HEK293 (cell line): ENCODE data around the gene RELT.

Experiments
- CTCF ChIA-PET: fragments of 350-600 bp; formaldehyde crosslinking; extraction: SDS; loops from one replicate; lab custom pipeline; 2021; ENCODE audit warnings: antibody characterized with exemption; lab: Yijun Ruan, JAX
- POLR2A ChIA-PET: fragments of 300-600 bp; formaldehyde crosslinking; extraction: SDS; loops from one replicate; lab custom pipeline; 2020; ENCODE audit warnings: antibody characterized with exemption, inconsistent platforms; lab: Yijun Ruan, JAX
- H3K27ac ChIP-seq: fragments of 200-500 bp; sonication (Bioruptor generic); 2 replicates; pipeline ENCODE4 v1.5.1; 2014; ENCODE audit warnings: low read depth, low read length, control low read depth, inconsistent platforms; ENCODE audit errors: extremely low read depth
- H3K36me3 ChIP-seq, 2 experiments: fragments of 200-500 bp in 1 of 2; sonication (Bioruptor generic) in 1 of 2; 1 replicate in 1 of 2; 2 replicates in 1 of 2; pipeline ENCODE4 v1.5.1; 2014 to 2017; ENCODE audit warnings: inconsistent platforms in 2 of 2, low read length in 2 of 2; ENCODE audit not compliant: control insufficient read depth in 2 of 2, insufficient read depth in 1 of 2
- H3K4me1 ChIP-seq: fragments of 200-500 bp; sonication (Bioruptor generic); 2 replicates; pipeline ENCODE4 v1.5.1; 2014; ENCODE audit warnings: mild to moderate bottlenecking, low read length, inconsistent platforms; ENCODE audit not compliant: control insufficient read depth, insufficient read depth
- H3K4me3 ChIP-seq: 2 replicates; pipeline ENCODE4 v1.5.1; 2011; ENCODE audit warnings: low read depth, mild to moderate bottlenecking, control low read depth, low read length, moderate library complexity
- H3K9me3 ChIP-seq: fragments of 200-500 bp; sonication (Bioruptor generic); 2 replicates; pipeline ENCODE4 v1.5.1; 2014; ENCODE audit warnings: low read depth, low read length, inconsistent platforms; ENCODE audit not compliant: control insufficient read depth, insufficient read depth
- GLI2 ChIP-seq: fragments of 450-650 bp; formaldehyde crosslinking; IDR thresholded peaks from 2 replicates; pipeline ENCODE4; 2017; ENCODE audit warnings: missing biosample characterization, missing genetic modification characterization, low read depth, borderline replicate concordance
- GLIS2 ChIP-seq: fragments of 450-650 bp; formaldehyde crosslinking; IDR thresholded peaks from 2 replicates; pipeline ENCODE4 v1.5.1; 2016; ENCODE audit warnings: missing biosample characterization, missing genetic modification characterization
- OSR2 ChIP-seq: fragments of 450-650 bp; formaldehyde crosslinking; IDR thresholded peaks from 2 replicates; pipeline ENCODE4 v1.5.1; 2016; ENCODE audit warnings: missing biosample characterization, missing genetic modification characterization
- OVOL3 ChIP-seq: fragments of 450-650 bp; formaldehyde crosslinking; IDR thresholded peaks from 2 replicates; pipeline ENCODE4 v1.5.1; 2016; ENCODE audit warnings: missing biosample characterization, missing genetic modification characterization
- SCRT2 ChIP-seq: fragments of 450-650 bp; formaldehyde crosslinking; IDR thresholded peaks from 2 replicates; pipeline ENCODE4 v1.5.1; 2016; ENCODE audit warnings: missing biosample characterization, missing genetic modification characterization
- ZBTB21 ChIP-seq: fragments of 450-650 bp; formaldehyde crosslinking; IDR thresholded peaks from 2 replicates; pipeline ENCODE4 v1.5.1; 2017; ENCODE audit warnings: missing biosample characterization, missing genetic modification characterization
- ZNF140 ChIP-seq: fragments of 450-650 bp; formaldehyde crosslinking; IDR thresholded peaks from 2 replicates; pipeline ENCODE4 v1.5.1; 2016; ENCODE audit warnings: missing biosample characterization, missing genetic modification characterization
- ZNF155 ChIP-seq: fragments of 450-650 bp; formaldehyde crosslinking; IDR thresholded peaks from 2 replicates; pipeline ENCODE4 v1.5.1; 2016; ENCODE audit warnings: missing biosample characterization, missing genetic modification characterization
- ZNF157 ChIP-seq: fragments of 450-650 bp; formaldehyde crosslinking; IDR thresholded peaks from 2 replicates; pipeline ENCODE4 v1.5.1; 2016; ENCODE audit warnings: missing biosample characterization, missing genetic modification characterization
- ZNF16 ChIP-seq: fragments of 450-650 bp; formaldehyde crosslinking; IDR thresholded peaks from 2 replicates; pipeline ENCODE4 v1.5.1; 2016; ENCODE audit warnings: low read depth, missing biosample characterization, missing genetic modification characterization
- ZNF19 ChIP-seq: fragments of 450-650 bp; formaldehyde crosslinking; IDR thresholded peaks from 2 replicates; pipeline ENCODE4; 2016; ENCODE audit warnings: missing biosample characterization, missing genetic modification characterization, low read depth
- ZNF202 ChIP-seq: fragments of 450-650 bp; formaldehyde crosslinking; IDR thresholded peaks from 2 replicates; pipeline ENCODE4 v1.5.1; 2016; ENCODE audit warnings: missing biosample characterization, missing genetic modification characterization, borderline replicate concordance
- ZNF23 ChIP-seq: fragments of 450-650 bp; formaldehyde crosslinking; IDR thresholded peaks from 2 replicates; pipeline ENCODE4 v1.5.1; 2016; ENCODE audit warnings: missing biosample characterization, missing genetic modification characterization, borderline replicate concordance
- ZNF292 ChIP-seq: fragments of 450-650 bp; formaldehyde crosslinking; IDR thresholded peaks from 2 replicates; pipeline ENCODE4 v1.5.1; 2016; ENCODE audit warnings: low read depth, missing biosample characterization, missing genetic modification characterization, borderline replicate concordance
- ZNF335 ChIP-seq: fragments of 450-650 bp; formaldehyde crosslinking; conservative IDR thresholded peaks from 2 replicates; pipeline ENCODE4 v1.5.1; 2016; ENCODE audit warnings: missing biosample characterization, missing genetic modification characterization
- ZNF350 ChIP-seq: fragments of 450-650 bp; formaldehyde crosslinking; IDR thresholded peaks from 2 replicates; pipeline ENCODE4 v1.5.0; 2017; ENCODE audit warnings: missing biosample characterization, mild to moderate bottlenecking, missing genetic modification characterization
- ZNF394 ChIP-seq: fragments of 450-650 bp; formaldehyde crosslinking; IDR thresholded peaks from 2 replicates; pipeline ENCODE4 v1.5.1; 2016; ENCODE audit warnings: missing biosample characterization, missing genetic modification characterization, mild to moderate bottlenecking, moderate library complexity, borderline replicate concordance
- ZNF416 ChIP-seq: fragments of 450-650 bp; formaldehyde crosslinking; IDR thresholded peaks from 2 replicates; pipeline ENCODE4 v1.5.1; 2016; ENCODE audit warnings: missing biosample characterization, missing genetic modification characterization
- ZNF664 ChIP-seq: fragments of 450-650 bp; formaldehyde crosslinking; IDR thresholded peaks from 2 replicates; pipeline ENCODE4 v1.5.1; 2016; ENCODE audit warnings: missing biosample characterization, missing genetic modification characterization
- ZNF768 ChIP-seq: fragments of 450-650 bp; formaldehyde crosslinking; IDR thresholded peaks from 2 replicates; pipeline ENCODE4 v1.5.1; 2018; ENCODE audit warnings: missing biosample characterization, mild to moderate bottlenecking, missing genetic modification characterization
- ZNF843 ChIP-seq: fragments of 450-650 bp; formaldehyde crosslinking; IDR thresholded peaks from 2 replicates; pipeline ENCODE4 v1.5.1; 2016; ENCODE audit warnings: missing biosample characterization, missing genetic modification characterization
- ZSCAN23 ChIP-seq: fragments of 450-650 bp; formaldehyde crosslinking; IDR thresholded peaks from 2 replicates; pipeline ENCODE4 v1.5.1; 2016; ENCODE audit warnings: missing biosample characterization, missing genetic modification characterization
- TF ChIP-seq, protein P1 (sequence below): fragments of 450-650 bp; formaldehyde crosslinking; IDR thresholded peaks from 2 replicates; pipeline ENCODE4 v1.5.1; 2016; ENCODE audit warnings: missing biosample characterization, missing genetic modification characterization
- TF ChIP-seq, protein P2 (sequence below): fragments of 450-650 bp; formaldehyde crosslinking; IDR thresholded peaks from 2 replicates; pipeline ENCODE4 v1.5.1; 2016; ENCODE audit warnings: missing biosample characterization, missing genetic modification characterization
- TF ChIP-seq, protein P3 (sequence below): IDR thresholded peaks from 2 replicates; pipeline ENCODE4 v1.6.1; 2011; ENCODE audit warnings: mild to moderate bottlenecking, low read depth, low read length, borderline replicate concordance
- TF ChIP-seq, protein P4 (sequence below): fragments of 450-650 bp; formaldehyde crosslinking; IDR thresholded peaks from 2 replicates; pipeline ENCODE4 v1.5.1; 2016; ENCODE audit warnings: missing biosample characterization, missing genetic modification characterization

RELT gene

DNA sequence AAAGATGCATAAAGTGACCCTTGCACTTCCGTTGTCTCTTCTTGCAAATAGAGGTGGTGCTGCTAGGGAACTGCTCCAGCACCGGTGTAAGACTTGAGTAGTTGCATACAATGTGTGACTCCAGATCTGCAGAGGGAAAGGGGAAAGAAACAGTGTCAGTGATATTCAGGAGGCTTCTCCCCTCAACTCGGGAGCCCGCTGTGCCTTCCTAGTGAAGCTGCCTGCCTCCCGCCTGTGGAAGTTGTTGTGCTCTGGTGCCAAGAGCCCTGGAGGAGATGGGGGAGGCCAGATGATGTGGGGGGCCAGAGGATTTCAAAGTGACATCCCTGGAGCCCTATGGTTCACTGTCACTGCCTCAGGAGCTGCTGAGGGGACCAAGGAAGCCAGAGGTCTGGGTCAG is 30.4 kb downstream of the RELT start (continued):
- TF ChIP-seq, protein P1, sequence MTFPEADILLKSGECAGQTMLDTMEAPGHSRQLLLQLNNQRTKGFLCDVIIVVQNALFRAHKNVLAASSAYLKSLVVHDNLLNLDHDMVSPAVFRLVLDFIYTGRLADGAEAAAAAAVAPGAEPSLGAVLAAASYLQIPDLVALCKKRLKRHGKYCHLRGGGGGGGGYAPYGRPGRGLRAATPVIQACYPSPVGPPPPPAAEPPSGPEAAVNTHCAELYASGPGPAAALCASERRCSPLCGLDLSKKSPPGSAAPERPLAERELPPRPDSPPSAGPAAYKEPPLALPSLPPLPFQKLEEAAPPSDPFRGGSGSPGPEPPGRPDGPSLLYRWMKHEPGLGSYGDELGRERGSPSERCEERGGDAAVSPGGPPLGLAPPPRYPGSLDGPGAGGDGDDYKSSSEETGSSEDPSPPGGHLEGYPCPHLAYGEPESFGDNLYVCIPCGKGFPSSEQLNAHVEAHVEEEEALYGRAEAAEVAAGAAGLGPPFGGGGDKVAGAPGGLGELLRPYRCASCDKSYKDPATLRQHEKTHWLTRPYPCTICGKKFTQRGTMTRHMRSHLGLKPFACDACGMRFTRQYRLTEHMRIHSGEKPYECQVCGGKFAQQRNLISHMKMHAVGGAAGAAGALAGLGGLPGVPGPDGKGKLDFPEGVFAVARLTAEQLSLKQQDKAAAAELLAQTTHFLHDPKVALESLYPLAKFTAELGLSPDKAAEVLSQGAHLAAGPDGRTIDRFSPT (tag by site-specific recombination), result no peak
- TF ChIP-seq ZNF202, result no peak

DNA sequence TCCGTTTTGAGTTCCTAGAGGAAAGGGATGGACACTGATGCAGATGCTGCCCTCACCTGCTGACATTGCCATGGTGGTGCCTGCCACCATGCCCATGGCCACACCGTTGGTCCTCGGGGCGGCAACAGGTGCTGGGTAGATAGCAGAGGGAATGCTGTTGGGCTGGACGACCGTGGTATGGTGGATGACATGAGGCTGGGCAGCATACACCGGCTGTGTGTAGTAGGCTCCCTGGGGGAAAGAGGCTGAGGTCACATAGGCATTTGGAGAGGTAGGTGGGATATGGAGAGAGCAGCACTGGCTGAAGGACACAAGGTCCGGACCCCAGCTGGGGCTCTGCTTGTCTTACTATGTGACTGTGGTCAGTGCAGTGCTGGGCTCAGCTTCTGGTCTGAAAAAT is 33.2 kb downstream of the RELT start:
- POLR2A ChIA-PET, result no interaction called here

DNA sequence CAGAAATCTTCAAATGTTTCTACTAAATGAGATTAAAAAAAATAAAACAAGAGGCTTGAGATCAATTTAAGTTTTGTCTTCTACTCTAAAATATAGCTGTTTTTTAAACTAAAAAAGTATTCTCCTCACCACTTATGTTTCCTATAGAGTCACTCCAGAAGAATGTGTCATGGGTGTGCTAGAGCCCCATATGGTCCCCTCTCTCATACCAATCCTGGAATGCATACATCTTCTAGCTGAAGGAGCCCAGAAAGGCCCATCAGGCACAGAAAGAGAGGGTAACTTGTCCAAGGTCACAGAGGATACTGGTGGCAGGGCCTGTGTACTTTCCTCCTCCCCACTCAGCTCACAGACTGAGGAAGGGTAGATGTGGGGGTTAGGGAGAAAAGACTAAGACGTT is 34.4 kb downstream of the RELT start:
- Histone ChIP-seq H3K27ac (no peak overlapping the region), H3K4me1 (no peaks in the 10 kb centered on the region), H3K36me3 (peaks cover 0 to 44% of the 10 kb centered on the region in 2 experiments; a peak in 2 of 3 replicates), H3K9me3 (no peaks in the 10 kb centered on the region), H3K4me3 (no peak overlapping the region)
- POLR2A ChIA-PET, result no interaction called here
- CTCF ChIA-PET, result interaction anchor here (0.5 to 2.3 kb wide), 6 partner anchors 9 to 251 kb away, joined by 3 to 9 read pairs (median 4); no protein-coding TSS in a partner anchor
- no peak for TF ChIP-seq ZNF19
- no peak for TF ChIP-seq ZNF16 (tag by site-specific recombination)
- no peak for TF ChIP-seq ZNF416 (tag by site-specific recombination)
- TF ChIP-seq ZSCAN23, result no peak
- TF ChIP-seq ZBTB21 (tag by site-specific recombination), result no peak
- TF ChIP-seq OVOL3 (tag by site-specific recombination), result no peak
- TF ChIP-seq SCRT2, result no peak
- TF ChIP-seq GLI2, result no peak

More for the DNA sequence above, 33.2 kb downstream of the RELT start:
- peaks cover 0 to 51% of the 10 kb centered on the region in 2 experiments; a peak in 2 of 3 replicates for H3K36me3 ChIP-seq
- H3K4me1 ChIP-seq, result no peaks in the 10 kb centered on the region
- H3K9me3 ChIP-seq, result no peaks in the 10 kb centered on the region
- H3K27ac ChIP-seq, result no peak overlapping the region
- H3K4me3 ChIP-seq, result no peak overlapping the region
- CTCF ChIA-PET, result interaction anchor here (1.4 to 2.3 kb wide), 2 partner anchors 59 to 252 kb away, joined by 6 to 9 read pairs; no protein-coding TSS in a partner anchor
- TF ChIP-seq OSR2 (tag by site-specific recombination) (no peak), SCRT2 (peak; percentile 38)

DNA sequence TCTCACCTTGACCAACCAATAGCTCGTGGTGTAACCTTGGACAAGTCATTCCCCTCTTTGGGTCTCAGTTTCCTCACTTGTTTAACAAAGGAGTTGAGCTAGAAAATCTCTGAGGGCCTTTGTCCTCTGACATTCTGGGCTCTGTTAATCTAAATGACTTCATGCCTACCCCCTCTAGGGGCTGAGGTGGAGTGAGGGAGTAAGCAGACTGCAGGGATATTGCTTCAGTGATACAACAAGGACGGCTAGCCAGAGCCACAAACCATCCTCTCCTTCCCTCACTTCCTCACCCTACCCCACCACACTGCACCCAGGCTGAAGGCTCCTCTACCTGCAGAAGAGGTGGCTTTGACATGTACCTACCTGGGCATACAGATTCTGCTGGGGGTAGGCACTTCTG is 34.8 kb downstream of the RELT start:
- ChIA-PET CTCF (interaction anchor here (0.7 to 2.3 kb wide), 5 partner anchors 9 to 250 kb away, joined by 3 to 9 read pairs (median 5); no protein-coding TSS in a partner anchor), POLR2A (no interaction called here)
- H3K27ac ChIP-seq, result no peak overlapping the region
- no peak overlapping the region for H3K4me3 ChIP-seq
- peaks cover 0 to 42% of the 10 kb centered on the region in 2 experiments; a peak in 2 of 3 replicates for H3K36me3 ChIP-seq
- H3K9me3 ChIP-seq, result no peaks in the 10 kb centered on the region
- H3K4me1 ChIP-seq, result no peaks in the 10 kb centered on the region
- no peak for TF ChIP-seq ZNF843
- TF ChIP-seq ZNF157, result no peak
- TF ChIP-seq ZNF292, result no peak
- no peak for TF ChIP-seq ZNF16 (tag by site-specific recombination)
- no peak for TF ChIP-seq ZNF140 (tag by site-specific recombination)
- TF ChIP-seq ZNF350, result no peak
- TF ChIP-seq, protein P2, sequence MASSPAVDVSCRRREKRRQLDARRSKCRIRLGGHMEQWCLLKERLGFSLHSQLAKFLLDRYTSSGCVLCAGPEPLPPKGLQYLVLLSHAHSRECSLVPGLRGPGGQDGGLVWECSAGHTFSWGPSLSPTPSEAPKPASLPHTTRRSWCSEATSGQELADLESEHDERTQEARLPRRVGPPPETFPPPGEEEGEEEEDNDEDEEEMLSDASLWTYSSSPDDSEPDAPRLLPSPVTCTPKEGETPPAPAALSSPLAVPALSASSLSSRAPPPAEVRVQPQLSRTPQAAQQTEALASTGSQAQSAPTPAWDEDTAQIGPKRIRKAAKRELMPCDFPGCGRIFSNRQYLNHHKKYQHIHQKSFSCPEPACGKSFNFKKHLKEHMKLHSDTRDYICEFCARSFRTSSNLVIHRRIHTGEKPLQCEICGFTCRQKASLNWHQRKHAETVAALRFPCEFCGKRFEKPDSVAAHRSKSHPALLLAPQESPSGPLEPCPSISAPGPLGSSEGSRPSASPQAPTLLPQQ (tag by site-specific recombination), result no peak
- TF ChIP-seq, protein P3, sequence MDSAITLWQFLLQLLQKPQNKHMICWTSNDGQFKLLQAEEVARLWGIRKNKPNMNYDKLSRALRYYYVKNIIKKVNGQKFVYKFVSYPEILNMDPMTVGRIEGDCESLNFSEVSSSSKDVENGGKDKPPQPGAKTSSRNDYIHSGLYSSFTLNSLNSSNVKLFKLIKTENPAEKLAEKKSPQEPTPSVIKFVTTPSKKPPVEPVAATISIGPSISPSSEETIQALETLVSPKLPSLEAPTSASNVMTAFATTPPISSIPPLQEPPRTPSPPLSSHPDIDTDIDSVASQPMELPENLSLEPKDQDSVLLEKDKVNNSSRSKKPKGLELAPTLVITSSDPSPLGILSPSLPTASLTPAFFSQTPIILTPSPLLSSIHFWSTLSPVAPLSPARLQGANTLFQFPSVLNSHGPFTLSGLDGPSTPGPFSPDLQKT, result no peak
- TF ChIP-seq ZNF768 (tag by site-specific recombination), result no peak
- no peak for TF ChIP-seq ZNF155
- no peak for TF ChIP-seq ZNF23 (tag by site-specific recombination)
- TF ChIP-seq, protein P4, sequence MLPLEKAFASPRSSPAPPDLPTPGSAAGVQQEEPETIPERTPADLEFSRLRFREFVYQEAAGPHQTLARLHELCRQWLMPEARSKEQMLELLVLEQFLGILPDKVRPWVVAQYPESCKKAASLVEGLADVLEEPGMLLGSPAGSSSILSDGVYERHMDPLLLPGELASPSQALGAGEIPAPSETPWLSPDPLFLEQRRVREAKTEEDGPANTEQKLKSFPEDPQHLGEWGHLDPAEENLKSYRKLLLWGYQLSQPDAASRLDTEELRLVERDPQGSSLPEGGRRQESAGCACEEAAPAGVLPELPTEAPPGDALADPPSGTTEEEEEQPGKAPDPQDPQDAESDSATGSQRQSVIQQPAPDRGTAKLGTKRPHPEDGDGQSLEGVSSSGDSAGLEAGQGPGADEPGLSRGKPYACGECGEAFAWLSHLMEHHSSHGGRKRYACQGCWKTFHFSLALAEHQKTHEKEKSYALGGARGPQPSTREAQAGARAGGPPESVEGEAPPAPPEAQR, result no peak
- TF ChIP-seq ZNF335, result no peak
- TF ChIP-seq ZNF394, result no peak
- TF ChIP-seq GLIS2, result no peak
- no peak for TF ChIP-seq ZNF664 (tag by site-specific recombination)
